WTC11 (cell line): ENCODE measurements around the gene B3GAT2.

Source experiments
- CREB1 ChIP-seq: sonication (generic); formaldehyde crosslinking; IDR thresholded peaks from 2 replicates; pipeline ENCODE4 v1.8.0; 2023; ENCODE audit warnings: mild to moderate bottlenecking, missing genetic modification reagents
- CTCF ChIP-seq: fragments of 200-600 bp; IDR thresholded peaks from 2 replicates; pipeline ENCODE4 v1.8.0; 2022; ENCODE audit warnings: antibody characterized with exemption
- ELF4 ChIP-seq: sonication (generic); formaldehyde crosslinking; IDR thresholded peaks from 2 replicates; pipeline ENCODE4 v1.8.1; 2022; ENCODE audit warnings: low read depth, mild to moderate bottlenecking, moderate library complexity, missing genetic modification reagents
- GRHL2 ChIP-seq: fragments of 250-450 bp; sonication (Bioruptor Pico); IDR thresholded peaks from 2 replicates; pipeline ENCODE4 v1.8.0; 2022; ENCODE audit warnings: mild to moderate bottlenecking, moderate library complexity; ENCODE audit not compliant: insufficient replicate concordance, severe bottlenecking
- NFYB ChIP-seq: sonication (generic); formaldehyde crosslinking; conservative IDR thresholded peaks from 2 replicates; pipeline ENCODE4 v1.8.0; 2022; ENCODE audit warnings: low read depth, missing genetic modification reagents
- PREB ChIP-seq: sonication (generic); formaldehyde crosslinking; IDR thresholded peaks from 2 replicates; pipeline ENCODE4 v1.8.1; 2022; ENCODE audit warnings: mild to moderate bottlenecking, missing genetic modification reagents, moderate library complexity, borderline replicate concordance
- SMAD4 ChIP-seq: sonication (generic); formaldehyde crosslinking; IDR thresholded peaks from 2 replicates; pipeline ENCODE4 v1.8.0; 2022; ENCODE audit warnings: mild to moderate bottlenecking, missing genetic modification reagents
- SP1 ChIP-seq: sonication (generic); formaldehyde crosslinking; conservative IDR thresholded peaks from 2 replicates; pipeline ENCODE4 v1.8.1; 2022; ENCODE audit warnings: missing genetic modification reagents
- TF ChIP-seq, protein P1 (sequence below): sonication (generic); formaldehyde crosslinking; IDR thresholded peaks from 2 replicates; pipeline ENCODE4 v1.8.1; 2023; ENCODE audit warnings: mild to moderate bottlenecking, missing genetic modification reagents, moderate library complexity
- TF ChIP-seq, protein P2 (sequence below): sonication (generic); formaldehyde crosslinking; IDR thresholded peaks from 2 replicates; pipeline ENCODE4 v1.8.1; 2022; ENCODE audit warnings: mild to moderate bottlenecking, moderate library complexity, missing genetic modification reagents
- TF ChIP-seq, protein P3 (sequence below): sonication (generic); formaldehyde crosslinking; IDR thresholded peaks from 2 replicates; pipeline ENCODE4 v1.8.0; 2023; ENCODE audit warnings: mild to moderate bottlenecking, missing genetic modification reagents

- TF ChIP-seq CREB1 (CRISPR knock-in tag): no peak
- TF ChIP-seq, protein P1, sequence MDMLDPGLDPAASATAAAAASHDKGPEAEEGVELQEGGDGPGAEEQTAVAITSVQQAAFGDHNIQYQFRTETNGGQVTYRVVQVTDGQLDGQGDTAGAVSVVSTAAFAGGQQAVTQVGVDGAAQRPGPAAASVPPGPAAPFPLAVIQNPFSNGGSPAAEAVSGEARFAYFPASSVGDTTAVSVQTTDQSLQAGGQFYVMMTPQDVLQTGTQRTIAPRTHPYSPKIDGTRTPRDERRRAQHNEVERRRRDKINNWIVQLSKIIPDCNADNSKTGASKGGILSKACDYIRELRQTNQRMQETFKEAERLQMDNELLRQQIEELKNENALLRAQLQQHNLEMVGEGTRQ: no peak
- TF ChIP-seq PREB (CRISPR knock-in tag): no peak
- TF ChIP-seq, protein P2, sequence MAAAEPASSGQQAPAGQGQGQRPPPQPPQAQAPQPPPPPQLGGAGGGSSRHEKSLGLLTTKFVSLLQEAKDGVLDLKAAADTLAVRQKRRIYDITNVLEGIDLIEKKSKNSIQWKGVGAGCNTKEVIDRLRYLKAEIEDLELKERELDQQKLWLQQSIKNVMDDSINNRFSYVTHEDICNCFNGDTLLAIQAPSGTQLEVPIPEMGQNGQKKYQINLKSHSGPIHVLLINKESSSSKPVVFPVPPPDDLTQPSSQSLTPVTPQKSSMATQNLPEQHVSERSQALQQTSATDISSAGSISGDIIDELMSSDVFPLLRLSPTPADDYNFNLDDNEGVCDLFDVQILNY (CRISPR knock-in tag): no peak
- no peak for TF ChIP-seq ELF4 (CRISPR knock-in tag)
- TF ChIP-seq, protein P3, sequence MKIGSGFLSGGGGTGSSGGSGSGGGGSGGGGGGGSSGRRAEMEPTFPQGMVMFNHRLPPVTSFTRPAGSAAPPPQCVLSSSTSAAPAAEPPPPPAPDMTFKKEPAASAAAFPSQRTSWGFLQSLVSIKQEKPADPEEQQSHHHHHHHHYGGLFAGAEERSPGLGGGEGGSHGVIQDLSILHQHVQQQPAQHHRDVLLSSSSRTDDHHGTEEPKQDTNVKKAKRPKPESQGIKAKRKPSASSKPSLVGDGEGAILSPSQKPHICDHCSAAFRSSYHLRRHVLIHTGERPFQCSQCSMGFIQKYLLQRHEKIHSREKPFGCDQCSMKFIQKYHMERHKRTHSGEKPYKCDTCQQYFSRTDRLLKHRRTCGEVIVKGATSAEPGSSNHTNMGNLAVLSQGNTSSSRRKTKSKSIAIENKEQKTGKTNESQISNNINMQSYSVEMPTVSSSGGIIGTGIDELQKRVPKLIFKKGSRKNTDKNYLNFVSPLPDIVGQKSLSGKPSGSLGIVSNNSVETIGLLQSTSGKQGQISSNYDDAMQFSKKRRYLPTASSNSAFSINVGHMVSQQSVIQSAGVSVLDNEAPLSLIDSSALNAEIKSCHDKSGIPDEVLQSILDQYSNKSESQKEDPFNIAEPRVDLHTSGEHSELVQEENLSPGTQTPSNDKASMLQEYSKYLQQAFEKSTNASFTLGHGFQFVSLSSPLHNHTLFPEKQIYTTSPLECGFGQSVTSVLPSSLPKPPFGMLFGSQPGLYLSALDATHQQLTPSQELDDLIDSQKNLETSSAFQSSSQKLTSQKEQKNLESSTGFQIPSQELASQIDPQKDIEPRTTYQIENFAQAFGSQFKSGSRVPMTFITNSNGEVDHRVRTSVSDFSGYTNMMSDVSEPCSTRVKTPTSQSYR (CRISPR knock-in tag): no peak
- TF ChIP-seq CTCF: no peak
- no peak for TF ChIP-seq SP1 (CRISPR knock-in tag)
- TF ChIP-seq SMAD4 (CRISPR knock-in tag): no peak
- no peak for TF ChIP-seq NFYB (CRISPR knock-in tag)
- TF ChIP-seq GRHL2: no peak
Observed at GRCh38 chr6:70841112-70841511, 115.7 kb downstream of the B3GAT2 start.
